Activated CD4-positive, alpha-beta T cell treated with anti-CD3 and anti-CD28 coated beads, Interleukin-10, Interleukin-2, amounts not matched to agents 100 ng/mL and 50 ng/mL, durations not matched to agents 16 hours and 8 hours (primary cell): ENCODE data around the gene C10orf90.

ENCODE experiments used
- DNase-seq: peaks from one replicate; pipeline ENCODE4 v3.0.0-alpha.2; 2020

Gene C10orf90

GRCh38 chr10:126629925-126630624, 40.4 kb downstream of the C10orf90 start:
- DNase-seq = no peak

- DNase-seq = no peak
Measured at GRCh38 chr10:126628746-126629145, 41.7 kb downstream of the C10orf90 start.

GRCh38 chr10:126621846-126622245, 48.6 kb downstream of the C10orf90 start:
- DNase-seq = no peak

- DNase-seq = no peak
Measured at GRCh38 chr10:126618466-126618865, 52.0 kb downstream of the C10orf90 start.

- DNase-seq = no peak
Measured at GRCh38 chr10:126617733-126618132, 52.8 kb downstream of the C10orf90 start.

GRCh38 chr10:126617208-126617607, 53.3 kb downstream of the C10orf90 start:
- DNase-seq = no peak

GRCh38 chr10:126616737-126617136, 53.8 kb downstream of the C10orf90 start:
- DNase-seq = no peak

GRCh38 chr10:126611303-126611702, 59.2 kb downstream of the C10orf90 start:
- no peak for DNase-seq

GRCh38 chr10:126609566-126609965, 60.9 kb downstream of the C10orf90 start:
- DNase-seq = no peak

- no peak for DNase-seq
Measured at GRCh38 chr10:126599949-126600682, 70.4 kb downstream of the C10orf90 start.

- peak; percentile 25 for DNase-seq
Measured at GRCh38 chr10:126598009-126598408, 72.5 kb downstream of the C10orf90 start.

GRCh38 chr10:126597211-126597610, 73.3 kb downstream of the C10orf90 start:
- DNase-seq = no peak

- DNase-seq = no peak
Measured at GRCh38 chr10:126596472-126597016, 73.9 kb downstream of the C10orf90 start.

- no peak for DNase-seq
Measured at GRCh38 chr10:126595160-126595559, 75.3 kb downstream of the C10orf90 start.

GRCh38 chr10:126593968-126594701, 76.4 kb downstream of the C10orf90 start:
- no peak for DNase-seq

GRCh38 chr10:126592901-126593300, 77.6 kb downstream of the C10orf90 start:
- no peak for DNase-seq

GRCh38 chr10:126588024-126588423, 82.5 kb downstream of the C10orf90 start:
- DNase-seq = no peak

- DNase-seq = no peak
Measured at GRCh38 chr10:126586878-126587277, 83.6 kb downstream of the C10orf90 start.

GRCh38 chr10:126586128-126586527, 84.4 kb downstream of the C10orf90 start:
- no peak for DNase-seq

GRCh38 chr10:126585249-126586017, 85.1 kb downstream of the C10orf90 start:
- DNase-seq = no peak

GRCh38 chr10:126584836-126585235, 85.7 kb downstream of the C10orf90 start:
- no peak for DNase-seq

- no peak for DNase-seq
Measured at GRCh38 chr10:126583552-126584200, 86.8 kb downstream of the C10orf90 start.
